H9 (cell line): ENCODE results near the gene TBC1D19. TPM values are rescaled to one million over a fixed set of nuclear protein-coding genes. Genes with fewer than 3 reads are reported as not detected.

Experiments
- DNase-seq: peaks from one replicate; pipeline ENCODE4 v3.0.0-alpha.2; 2017
- H2AFZ ChIP-seq: one replicate; pipeline ENCODE4 v1.6.1; 2013; ENCODE audit warnings: mild to moderate bottlenecking, low read length, control low read depth, moderate library complexity
- H2AK5ac ChIP-seq: 2 replicates; pipeline ENCODE4 v1.6.1; 2013; ENCODE audit warnings: low read length, control low read depth, mixed read lengths; ENCODE audit not compliant: insufficient read length
- H2BK120ac ChIP-seq: one replicate; pipeline ENCODE4 v1.6.1; 2013; ENCODE audit warnings: low read depth, mild to moderate bottlenecking, low read length, control low read depth, inconsistent platforms; ENCODE audit not compliant: poor library complexity, severe bottlenecking
- H2BK12ac ChIP-seq: 2 replicates; pipeline ENCODE4 v1.6.1; 2013; ENCODE audit warnings: low read length, control low read depth, mixed read lengths, low read depth; ENCODE audit not compliant: insufficient read length
- H2BK15ac ChIP-seq: 2 replicates; pipeline ENCODE4 v1.6.1; 2013; ENCODE audit warnings: low read depth, low read length, control low read depth
- H2BK20ac ChIP-seq: one replicate; pipeline ENCODE4 v1.6.1; 2013; ENCODE audit warnings: low read depth, mild to moderate bottlenecking, low read length, control low read depth, inconsistent platforms; ENCODE audit not compliant: poor library complexity, severe bottlenecking
- H2BK5ac ChIP-seq: 2 replicates; pipeline ENCODE4 v1.6.1; 2013; ENCODE audit warnings: low read length, control low read depth, mixed read lengths; ENCODE audit not compliant: insufficient read length
- H3K14ac ChIP-seq: 2 replicates; pipeline ENCODE4 v1.6.1; 2013; ENCODE audit warnings: low read length, control low read depth; ENCODE audit not compliant: insufficient read depth
- H3K18ac ChIP-seq: 2 replicates; pipeline ENCODE4 v1.6.1; 2013; ENCODE audit warnings: low read depth, mild to moderate bottlenecking, mixed read lengths, low read length, control low read depth; ENCODE audit not compliant: insufficient read length
- H3K23ac ChIP-seq: 2 replicates; pipeline ENCODE4 v1.6.1; 2013; ENCODE audit warnings: low read length, control low read depth, mixed read lengths, low read depth; ENCODE audit not compliant: insufficient read length
- H3K23me2 ChIP-seq: 2 replicates; pipeline ENCODE4 v1.6.1; 2013; ENCODE audit warnings: low read depth, mild to moderate bottlenecking, mixed read lengths, low read length, control low read depth; ENCODE audit not compliant: insufficient read length, poor library complexity, severe bottlenecking
- H3K27ac ChIP-seq: 2 replicates; pipeline ENCODE4 v1.5.1; 2013; ENCODE audit warnings: low read length, control low read depth, mixed read lengths, low read depth; ENCODE audit not compliant: insufficient read length
- H3K27me3 ChIP-seq: 2 replicates; pipeline ENCODE4 v1.6.1; 2013; ENCODE audit warnings: low read length, control low read depth, inconsistent platforms; ENCODE audit not compliant: insufficient read depth
- H3K4ac ChIP-seq: 2 replicates; pipeline ENCODE4 v1.6.1; 2013; ENCODE audit warnings: low read depth, mild to moderate bottlenecking, control low read depth, inconsistent platforms, low read length, moderate library complexity
- H3K4me1 ChIP-seq: 2 replicates; pipeline ENCODE4 v1.6.1; 2013; ENCODE audit warnings: low read length, control low read depth, inconsistent platforms; ENCODE audit not compliant: insufficient read depth
- H3K4me2 ChIP-seq: 2 replicates; pipeline ENCODE4 v1.6.1; 2013; ENCODE audit warnings: low read length, control low read depth, mixed read lengths; ENCODE audit not compliant: insufficient read length, insufficient read depth
- H3K56ac ChIP-seq: 2 replicates; pipeline ENCODE4 v1.6.1; 2013; ENCODE audit warnings: low read depth, mild to moderate bottlenecking, mixed read lengths, low read length, control low read depth; ENCODE audit not compliant: insufficient read length
- H3K79me1 ChIP-seq: 2 replicates; pipeline ENCODE4 v1.6.1; 2013; ENCODE audit warnings: low read depth, mild to moderate bottlenecking, moderate library complexity, low read length, control low read depth, inconsistent platforms; ENCODE audit not compliant: insufficient read depth, poor library complexity, severe bottlenecking
- H3K79me2 ChIP-seq: 2 replicates; pipeline ENCODE4 v1.6.1; 2013; ENCODE audit warnings: low read length, control low read depth, inconsistent platforms; ENCODE audit not compliant: insufficient read depth
- H3K9ac ChIP-seq: 2 replicates; pipeline ENCODE4 v1.6.1; 2013; ENCODE audit warnings: low read length, control low read depth, mixed read lengths; ENCODE audit not compliant: insufficient read length; ENCODE audit errors: extremely low read depth
- H3K9me3 ChIP-seq: one replicate; pipeline ENCODE4 v1.6.1; 2013; ENCODE audit warnings: low read depth, low read length, inconsistent platforms; ENCODE audit not compliant: control insufficient read depth
- H3T11ph ChIP-seq: one replicate; pipeline ENCODE4 v1.6.1; 2013; ENCODE audit warnings: mild to moderate bottlenecking, low read length, control low read depth, inconsistent platforms
- H4K20me1 ChIP-seq: one replicate; pipeline ENCODE4 v1.6.1; 2013; ENCODE audit not compliant: control insufficient read depth, insufficient read length, insufficient read depth
- H4K5ac ChIP-seq: 2 replicates; pipeline ENCODE4 v1.6.1; 2013; ENCODE audit warnings: low read depth, mild to moderate bottlenecking, mixed read lengths, low read length, control low read depth; ENCODE audit not compliant: insufficient read length
- H4K8ac ChIP-seq: replicated peaks from 2 replicates; pipeline ENCODE4 v1.6.1; 2013; ENCODE audit warnings: low read length, control low read depth, mixed read lengths, low read depth; ENCODE audit not compliant: insufficient read length
- H4K91ac ChIP-seq: 2 replicates; pipeline ENCODE4 v1.6.1; 2013; ENCODE audit warnings: low read depth, mild to moderate bottlenecking, moderate library complexity, mixed read lengths, low read length, control low read depth; ENCODE audit not compliant: insufficient read length
- H3K27ac Mint-ChIP-seq, 3 experiments: 2 replicates in 2 of 3; 3 replicates in 1 of 3; pipeline ENCODE4 v1.8.0; 2020 to 2021; ENCODE audit warnings: mixed read lengths in 3 of 3, mild to moderate bottlenecking in 1 of 3, moderate library complexity in 1 of 3
- H3K27me3 Mint-ChIP-seq: 2 replicates; pipeline ENCODE4 v1.8.0; 2021; ENCODE audit warnings: low read depth, mild to moderate bottlenecking, moderate library complexity, mixed read lengths
- H3K36me3 Mint-ChIP-seq, 3 experiments: 2 replicates in 2 of 3; 3 replicates in 1 of 3; pipeline ENCODE4 v1.8.0; 2020 to 2021; ENCODE audit warnings: low read depth in 3 of 3, mixed read lengths in 3 of 3; ENCODE audit not compliant: insufficient read depth in 1 of 3
- H3K4me1 Mint-ChIP-seq, 2 experiments: 2 replicates each; pipeline ENCODE4 v1.8.0; 2020; ENCODE audit warnings: mixed read lengths in 2 of 2
- H3K4me3 Mint-ChIP-seq, 2 experiments: 2 replicates in 1 of 2; 3 replicates in 1 of 2; pipeline ENCODE4 v1.8.0; 2020 to 2021; ENCODE audit warnings: mild to moderate bottlenecking in 2 of 2, mixed read lengths in 2 of 2, moderate library complexity in 1 of 2
- H3K9me3 Mint-ChIP-seq, 2 experiments: 2 replicates in 1 of 2; 3 replicates in 1 of 2; pipeline ENCODE4 v1.8.0; 2020; ENCODE audit warnings: mild to moderate bottlenecking in 2 of 2, mixed read lengths in 2 of 2, moderate library complexity in 1 of 2
- WGBS: extraction: QIAGEN DNeasy Blood & Tissue Kit; methylation state at CpG from one replicate; pipeline ENCODE4 v1.1.7; 2013; ENCODE audit warnings: missing lambda C conversion rate, low lambda C conversion rate, mixed read lengths; ENCODE audit not compliant: insufficient read length; ENCODE audit errors: extremely low coverage; 5-methylcytosine and 5-hydroxymethylcytosine counted together
- total RNA-seq: library from RNA; stranded (reverse); gene quantifications from 2 replicates; pipeline ENCODE4 v1.2.1, GENCODE V29; 2021
- TF ChIP-seq, protein P1 (sequence below): fragments of 200-600 bp; sonication (generic); conservative IDR thresholded peaks from 3 replicates; pipeline ENCODE4 v1.8.0; 2021; ENCODE audit warnings: antibody characterized with exemption, mild to moderate bottlenecking

The TBC1D19 gene
- total RNA-seq, 1 experiment from 2014 or later = 3.2 TPM

DNA sequence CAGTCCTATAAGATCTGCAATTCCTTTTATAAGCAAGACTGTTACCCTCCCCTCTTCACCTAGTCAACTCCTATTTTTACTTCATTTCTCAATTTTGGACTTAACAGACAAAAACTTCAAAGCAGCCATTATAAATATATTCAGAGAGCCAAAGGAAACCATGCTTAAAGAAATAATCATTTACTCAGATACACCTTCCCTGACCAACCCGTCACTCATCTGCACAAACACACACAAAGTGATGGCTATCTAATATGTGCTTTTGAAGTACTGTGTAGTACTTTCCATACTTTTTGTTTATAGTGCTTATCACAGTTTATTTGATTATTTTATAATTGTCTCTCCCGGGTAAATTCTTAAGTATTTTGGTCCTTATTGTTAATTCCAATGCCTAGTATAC, 117.2 kb downstream of the TBC1D19 start:
- Histone ChIP-seq H4K20me1 (no peaks in the 10 kb centered on the region), H3K79me2 (no peaks in the 10 kb centered on the region), H2BK20ac (no peak overlapping the region), H2BK15ac (no peak overlapping the region), H4K8ac (no peak overlapping the region), H3K23ac (no peak overlapping the region), H2BK12ac (no peak overlapping the region), H2AFZ (no peak overlapping the region), H3K14ac (no peak overlapping the region), H3K27ac (no peak overlapping the region), H2BK5ac (no peak overlapping the region), H3K18ac (no peak overlapping the region), H3K9ac (no peak overlapping the region), H2BK120ac (no peak overlapping the region), H3K23me2 (no peaks in the 10 kb centered on the region), H3K4me1 (no peaks in the 10 kb centered on the region), H3T11ph (no peak overlapping the region), H3K79me1 (no peaks in the 10 kb centered on the region), H4K5ac (no peak overlapping the region), H4K91ac (no peak overlapping the region), H3K4ac (no peak overlapping the region), H3K4me2 (no peak overlapping the region), H2AK5ac (no peak overlapping the region), H3K9me3 (no peaks in the 10 kb centered on the region), H3K56ac (no peak overlapping the region), H3K27me3 (no peaks in the 10 kb centered on the region)
- no peak overlapping the region for H3K27ac Mint-ChIP-seq
- H3K9me3 Mint-ChIP-seq = peaks cover 11 to 15% of the 10 kb centered on the region in 2 experiments
- H3K36me3 Mint-ChIP-seq = peaks cover 4 to 11% (median 10%) of the 10 kb centered on the region in 3 experiments; a peak in 4 of 7 replicates
- no CpG with 5 or more reads among the region's 2 CpGs for WGBS
- no peak overlapping the region for H3K4me3 Mint-ChIP-seq
- TF ChIP-seq, protein P1, sequence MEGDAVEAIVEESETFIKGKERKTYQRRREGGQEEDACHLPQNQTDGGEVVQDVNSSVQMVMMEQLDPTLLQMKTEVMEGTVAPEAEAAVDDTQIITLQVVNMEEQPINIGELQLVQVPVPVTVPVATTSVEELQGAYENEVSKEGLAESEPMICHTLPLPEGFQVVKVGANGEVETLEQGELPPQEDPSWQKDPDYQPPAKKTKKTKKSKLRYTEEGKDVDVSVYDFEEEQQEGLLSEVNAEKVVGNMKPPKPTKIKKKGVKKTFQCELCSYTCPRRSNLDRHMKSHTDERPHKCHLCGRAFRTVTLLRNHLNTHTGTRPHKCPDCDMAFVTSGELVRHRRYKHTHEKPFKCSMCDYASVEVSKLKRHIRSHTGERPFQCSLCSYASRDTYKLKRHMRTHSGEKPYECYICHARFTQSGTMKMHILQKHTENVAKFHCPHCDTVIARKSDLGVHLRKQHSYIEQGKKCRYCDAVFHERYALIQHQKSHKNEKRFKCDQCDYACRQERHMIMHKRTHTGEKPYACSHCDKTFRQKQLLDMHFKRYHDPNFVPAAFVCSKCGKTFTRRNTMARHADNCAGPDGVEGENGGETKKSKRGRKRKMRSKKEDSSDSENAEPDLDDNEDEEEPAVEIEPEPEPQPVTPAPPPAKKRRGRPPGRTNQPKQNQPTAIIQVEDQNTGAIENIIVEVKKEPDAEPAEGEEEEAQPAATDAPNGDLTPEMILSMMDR = no peak
- H3K4me1 Mint-ChIP-seq = no peaks in the 10 kb centered on the region
- no peak for DNase-seq
- H3K27me3 Mint-ChIP-seq = no peaks in the 10 kb centered on the region
